ENCODE data around the gene LNP1. TPM values are rescaled to one million over a fixed set of nuclear protein-coding genes. Genes with fewer than 3 reads are reported as not detected.

The LNP1 gene
- total and polyA plus RNA-seq, 9 donors = 5.5 to 8.2 (median 6.4) TPM

GRCh38 chr3:100449214-100449613, 47.9 kb downstream of the LNP1 start:
- Histone ChIP-seq H3K4me3 (ENCODE audit: low read length) (no peak overlapping the region), H3K27me3 (ENCODE audit: control insufficient read depth, insufficient read depth, low read length) (no peaks in the 10 kb centered on the region), H3K9me3 (replicated peaks; ENCODE audit: control insufficient read depth, low read depth, low read length) (peaks cover 3% of the 10 kb centered on the region), H3K27ac (ENCODE audit: low read length) (no peak overlapping the region), H3K36me3 (ENCODE audit: control insufficient read depth, insufficient read depth, low read length) (peaks cover 5% of the 10 kb centered on the region), H3K4me1 (ENCODE audit: control insufficient read depth, insufficient read depth, low read length) (no peaks in the 10 kb centered on the region)
- no peak for DNase-seq
- WGBS (ENCODE audit: insufficient coverage) = no CpG with 5 or more reads among the region's 2 CpGs

- Histone ChIP-seq H3K9me3 (replicated peaks; ENCODE audit: control insufficient read depth, low read depth, low read length) (no peaks in the 10 kb centered on the region), H3K36me3 (ENCODE audit: control insufficient read depth, insufficient read depth, low read length) (peaks cover 7% of the 10 kb centered on the region), H3K4me1 (ENCODE audit: control insufficient read depth, insufficient read depth, low read length) (no peaks in the 10 kb centered on the region), H3K27ac (ENCODE audit: low read length) (no peak overlapping the region), H3K4me3 (ENCODE audit: low read length) (no peak overlapping the region), H3K27me3 (ENCODE audit: control insufficient read depth, insufficient read depth, low read length) (no peaks in the 10 kb centered on the region)
- 100% methylated on average over 2 of the region's 4 CpGs for WGBS (ENCODE audit: insufficient coverage)
- no peak for DNase-seq
Observed at GRCh38 chr3:100454677-100455076, 53.3 kb downstream of the LNP1 start.

GRCh38 chr3:100455841-100456550, 54.7 kb downstream of the LNP1 start:
- no peak overlapping the region for H3K4me3 ChIP-seq (ENCODE audit: low read length)
- H3K4me1 ChIP-seq (ENCODE audit: control insufficient read depth, insufficient read depth, low read length) = no peaks in the 10 kb centered on the region
- no peaks in the 10 kb centered on the region for H3K9me3 ChIP-seq (replicated peaks; ENCODE audit: control insufficient read depth, low read depth, low read length)
- no peak overlapping the region for H3K27ac ChIP-seq (ENCODE audit: low read length)
- H3K27me3 ChIP-seq (ENCODE audit: control insufficient read depth, insufficient read depth, low read length) = no peaks in the 10 kb centered on the region
- 83% methylated on average over 1 of the region's 2 CpGs for WGBS (ENCODE audit: insufficient coverage)
- H3K36me3 ChIP-seq (ENCODE audit: control insufficient read depth, insufficient read depth, low read length) = peaks cover 7% of the 10 kb centered on the region
- DNase-seq = no peak

GRCh38 chr3:100456745-100457144, 55.4 kb downstream of the LNP1 start:
- no peaks in the 10 kb centered on the region for H3K4me1 ChIP-seq (ENCODE audit: control insufficient read depth, insufficient read depth, low read length)
- no peak overlapping the region for H3K4me3 ChIP-seq (ENCODE audit: low read length)
- H3K9me3 ChIP-seq (replicated peaks; ENCODE audit: control insufficient read depth, low read depth, low read length) = no peaks in the 10 kb centered on the region
- 100% methylated on average over 1 of the region's 1 CpG for WGBS (ENCODE audit: insufficient coverage)
- no peaks in the 10 kb centered on the region for H3K27me3 ChIP-seq (ENCODE audit: control insufficient read depth, insufficient read depth, low read length)
- no peak for DNase-seq
- H3K36me3 ChIP-seq (ENCODE audit: control insufficient read depth, insufficient read depth, low read length) = peaks cover 7% of the 10 kb centered on the region
- no peak overlapping the region for H3K27ac ChIP-seq (ENCODE audit: low read length)

GRCh38 chr3:100457811-100458210, 56.5 kb downstream of the LNP1 start:
- peaks cover 4% of the 10 kb centered on the region for H3K36me3 ChIP-seq (ENCODE audit: control insufficient read depth, insufficient read depth, low read length)
- no peak for DNase-seq
- no peaks in the 10 kb centered on the region for H3K9me3 ChIP-seq (replicated peaks; ENCODE audit: control insufficient read depth, low read depth, low read length)
- H3K27me3 ChIP-seq (ENCODE audit: control insufficient read depth, insufficient read depth, low read length) = no peaks in the 10 kb centered on the region
- H3K4me1 ChIP-seq (ENCODE audit: control insufficient read depth, insufficient read depth, low read length) = no peaks in the 10 kb centered on the region
- no peak overlapping the region for H3K27ac ChIP-seq (ENCODE audit: low read length)
- WGBS (ENCODE audit: insufficient coverage) = no CpG with 5 or more reads among the region's 1 CpG
- no peak overlapping the region for H3K4me3 ChIP-seq (ENCODE audit: low read length)

- Histone ChIP-seq H3K9me3 (replicated peaks; ENCODE audit: control insufficient read depth, low read depth, low read length) (no peaks in the 10 kb centered on the region), H3K36me3 (ENCODE audit: control insufficient read depth, insufficient read depth, low read length) (peaks cover 3% of the 10 kb centered on the region), H3K27me3 (ENCODE audit: control insufficient read depth, insufficient read depth, low read length) (no peaks in the 10 kb centered on the region), H3K27ac (ENCODE audit: low read length) (no peak overlapping the region), H3K4me3 (ENCODE audit: low read length) (no peak overlapping the region), H3K4me1 (ENCODE audit: control insufficient read depth, insufficient read depth, low read length) (no peaks in the 10 kb centered on the region)
- DNase-seq = no peak
- WGBS (ENCODE audit: insufficient coverage) = no CpG with 5 or more reads among the region's 1 CpG
Observed at GRCh38 chr3:100458814-100459213, 57.5 kb downstream of the LNP1 start.

- Histone ChIP-seq H3K9me3 (replicated peaks; ENCODE audit: control insufficient read depth, low read depth, low read length) (peaks cover 1% of the 10 kb centered on the region), H3K4me1 (ENCODE audit: control insufficient read depth, insufficient read depth, low read length) (no peaks in the 10 kb centered on the region), H3K4me3 (ENCODE audit: low read length) (no peak overlapping the region), H3K36me3 (ENCODE audit: control insufficient read depth, insufficient read depth, low read length) (no peaks in the 10 kb centered on the region), H3K27ac (ENCODE audit: low read length) (no peak overlapping the region), H3K27me3 (ENCODE audit: control insufficient read depth, insufficient read depth, low read length) (no peaks in the 10 kb centered on the region)
- DNase-seq = peak; percentile 66
- no CpG with 5 or more reads among the region's 3 CpGs for WGBS (ENCODE audit: insufficient coverage)
Observed at GRCh38 chr3:100463002-100463401, 61.7 kb downstream of the LNP1 start.

- Histone ChIP-seq H3K27ac (ENCODE audit: low read length) (no peak overlapping the region), H3K4me3 (ENCODE audit: low read length) (no peak overlapping the region), H3K4me1 (ENCODE audit: control insufficient read depth, insufficient read depth, low read length) (no peaks in the 10 kb centered on the region), H3K36me3 (ENCODE audit: control insufficient read depth, insufficient read depth, low read length) (no peaks in the 10 kb centered on the region), H3K9me3 (replicated peaks; ENCODE audit: control insufficient read depth, low read depth, low read length) (peaks cover 6% of the 10 kb centered on the region), H3K27me3 (ENCODE audit: control insufficient read depth, insufficient read depth, low read length) (no peaks in the 10 kb centered on the region)
- DNase-seq = no peak
- 88% methylated on average over 2 of the region's 3 CpGs for WGBS (ENCODE audit: insufficient coverage)
Observed at GRCh38 chr3:100463646-100464155, 62.4 kb downstream of the LNP1 start.

- no peaks in the 10 kb centered on the region for H3K4me1 ChIP-seq (ENCODE audit: control insufficient read depth, insufficient read depth, low read length)
- no peak for DNase-seq
- peaks cover 7% of the 10 kb centered on the region for H3K9me3 ChIP-seq (replicated peaks; ENCODE audit: control insufficient read depth, low read depth, low read length)
- WGBS (ENCODE audit: insufficient coverage) = 70% methylated on average over 2 of the region's 3 CpGs
- H3K4me3 ChIP-seq (ENCODE audit: low read length) = no peak overlapping the region
- H3K27ac ChIP-seq (ENCODE audit: low read length) = no peak overlapping the region
- no peaks in the 10 kb centered on the region for H3K27me3 ChIP-seq (ENCODE audit: control insufficient read depth, insufficient read depth, low read length)
- H3K36me3 ChIP-seq (ENCODE audit: control insufficient read depth, insufficient read depth, low read length) = no peaks in the 10 kb centered on the region
Observed at GRCh38 chr3:100465892-100466777, 64.8 kb downstream of the LNP1 start.

- Histone ChIP-seq H3K27me3 (ENCODE audit: control insufficient read depth, insufficient read depth, low read length) (no peaks in the 10 kb centered on the region), H3K4me3 (ENCODE audit: low read length) (no peak overlapping the region), H3K27ac (ENCODE audit: low read length) (no peak overlapping the region), H3K36me3 (ENCODE audit: control insufficient read depth, insufficient read depth, low read length) (no peaks in the 10 kb centered on the region), H3K9me3 (replicated peaks; ENCODE audit: control insufficient read depth, low read depth, low read length) (peaks cover 7% of the 10 kb centered on the region), H3K4me1 (ENCODE audit: control insufficient read depth, insufficient read depth, low read length) (no peaks in the 10 kb centered on the region)
- no CpG with 5 or more reads among the region's 1 CpG for WGBS (ENCODE audit: insufficient coverage)
- DNase-seq = no peak
Observed at GRCh38 chr3:100467133-100467532, 65.8 kb downstream of the LNP1 start.

Measured in muscle of leg (tissue), 11 donors.